RWPE1 (cell line): Measurements from ENCODE around the gene TAF1C.

Experiments
- CTCF ChIA-PET: fragments of 350-600 bp; sonication (Branson Sonifier 250); formaldehyde crosslinking; extraction: SDS; loops from one replicate; lab custom pipeline; 2021; lab: Yijun Ruan, JAX
- POLR2A ChIA-PET: fragments of 400-600 bp; formaldehyde crosslinking; extraction: SDS; loops from one replicate; lab custom pipeline; 2020; ENCODE audit warnings: antibody characterized with exemption; ENCODE audit not compliant: low non-redundant PET; lab: Yijun Ruan, JAX
- DNase-seq: peaks from one replicate; pipeline ENCODE4 v3.0.0; 2012; ENCODE audit warnings: low spot score
- H3K27ac ChIP-seq: fragments of 450-650 bp; 2 replicates; pipeline ENCODE4 v1.5.1; 2017
- CTCF ChIP-seq: fragments of 450-650 bp; conservative IDR thresholded peaks from 2 replicates; pipeline ENCODE4 v1.5.1; 2017; ENCODE audit warnings: low read depth, mild to moderate bottlenecking

Gene TAF1C

GRCh38 chr16:84159800-84160199, 27.1 kb downstream of the TAF1C start:
- ChIA-PET POLR2A (no interaction called here), CTCF (interaction anchor here (0.6 to 1.0 kb wide), 2 partner anchors 12 to 24 kb away, joined by 3 to 5 read pairs; no protein-coding TSS in a partner anchor)
- no peak for DNase-seq
- H3K27ac ChIP-seq, result no peak overlapping the region
- no peak for TF ChIP-seq CTCF

- DNase-seq, result no peak
- no peak for TF ChIP-seq CTCF
- no peak overlapping the region for H3K27ac ChIP-seq
- ChIA-PET POLR2A (no interaction called here), CTCF (no interaction called here)
Measured at GRCh38 chr16:84159007-84159406, 27.9 kb downstream of the TAF1C start.

- no peak overlapping the region for H3K27ac ChIP-seq
- no peak for TF ChIP-seq CTCF
- ChIA-PET CTCF (interaction anchor here (0.6 to 1.0 kb wide), 2 partner anchors 20 to 911 kb away, joined by 3 to 4 read pairs; no protein-coding TSS in a partner anchor), POLR2A (interaction anchor here (0.6 kb wide), 1 partner anchor 463 kb away, joined by 3 read pairs; no protein-coding TSS in a partner anchor)
- DNase-seq, result no peak
Measured at GRCh38 chr16:84156342-84156784, 30.5 kb downstream of the TAF1C start.

- POLR2A ChIA-PET, result no interaction called here
- no peak overlapping the region for H3K27ac ChIP-seq
- CTCF ChIA-PET, result interaction anchor here (0.6 to 1.0 kb wide), 2 partner anchors 20 to 218 kb away, joined by 3 to 4 read pairs; no protein-coding TSS in a partner anchor
- DNase-seq, result no peak
- TF ChIP-seq CTCF, result no peak
Measured at GRCh38 chr16:84155771-84156170, 31.1 kb downstream of the TAF1C start.

GRCh38 chr16:84155226-84155625, 31.6 kb downstream of the TAF1C start:
- DNase-seq, result no peak
- TF ChIP-seq CTCF, result no peak
- POLR2A ChIA-PET, result no interaction called here
- CTCF ChIA-PET, result interaction anchor here (0.6 to 1.0 kb wide), 2 partner anchors 21 to 218 kb away, joined by 3 to 4 read pairs; no protein-coding TSS in a partner anchor
- no peak overlapping the region for H3K27ac ChIP-seq

- POLR2A ChIA-PET, result interaction anchor here (1.1 kb wide), 1 partner anchor 9 kb away, joined by 4 read pairs; the partner anchor contains the start of genes DNAAF1 and HSDL1
Measured at GRCh38 chr16:84153660-84154214, 33.1 kb downstream of the TAF1C start.

More at GRCh38 chr16:84153660-84154214, 33.1 kb downstream of the TAF1C start:
- DNase-seq, result no peak
- H3K27ac ChIP-seq, result no peak overlapping the region
- CTCF ChIA-PET, result no interaction called here
- TF ChIP-seq CTCF, result no peak
